HepG2 (cell line): ENCODE data around the gene MCF2L. TPM values are rescaled to one million over a fixed set of nuclear protein-coding genes. Genes with fewer than 3 reads are reported as not detected.

ENCODE experiments used
- NONO ChIP-seq, 2 experiments: fragments of 450-650 bp in 1 of 2; sonication (generic) in 1 of 2; formaldehyde crosslinking in 1 of 2; IDR thresholded peaks in 1 of 2; conservative IDR thresholded peaks in 1 of 2; 2 replicates each; pipeline versions ENCODE4 v1.6.1 to v1.8.0; 2017 to 2022; ENCODE audit warnings: mild to moderate bottlenecking in 1 of 2, missing genetic modification reagents in 1 of 2, moderate library complexity in 1 of 2
- PATZ1 ChIP-seq: sonication (generic); formaldehyde crosslinking; IDR thresholded peaks from 2 replicates; pipeline ENCODE4 v1.4.0; 2020; ENCODE audit warnings: missing genetic modification reagents
- PPARG ChIP-seq: conservative IDR thresholded peaks from 2 replicates; pipeline ENCODE4 v1.6.1; 2016; ENCODE audit warnings: missing biosample characterization, missing genetic modification reagents
- ZNF784 ChIP-seq: sonication (generic); formaldehyde crosslinking; IDR thresholded peaks from 2 replicates; pipeline ENCODE4 v1.5.1; 2020; ENCODE audit warnings: missing genetic modification reagents, mild to moderate bottlenecking, borderline replicate concordance
- polyA plus RNA-seq, 8 experiments: library from polyadenylated mRNA; depleted of rRNA in 3 of 8; stranded (reverse) in 7 of 8; unstranded in 1 of 8; fragments of >200 nt; fragmentation: Illumina TruSeq in 4 of 8; extraction: Trizol in 4 of 8; gene quantifications; 2 replicates each; pipeline versions ENCODE4 v1.2.1 to v1.2.3, GENCODE V29; 2011 to 2016; ENCODE audit warnings: low read depth in 4 of 8, missing spikeins in 1 of 8, mixed read lengths in 1 of 8; ENCODE audit not compliant: insufficient read depth in 1 of 8
- total RNA-seq, 5 experiments: library from RNA; depleted of rRNA; stranded (reverse); fragments of >200 nt; fragmentation: Illumina TruSeq; extraction: Trizol; gene quantifications; 2 replicates each; pipeline ENCODE4 v1.2.3, GENCODE V29; 2016; ENCODE audit warnings: low read depth in 1 of 5
- TF ChIP-seq, protein P1 (sequence below): sonication (generic); formaldehyde crosslinking; IDR thresholded peaks from 2 replicates; pipeline ENCODE4 v1.4.0; 2020; ENCODE audit warnings: missing genetic modification reagents

MCF2L gene
- total and polyA plus RNA-seq, 2 of the 13 experiments (the other 11 are each of a cell fraction or from before 2014, with no cell fraction given), result 19.4 to 28.4 TPM

DNA sequence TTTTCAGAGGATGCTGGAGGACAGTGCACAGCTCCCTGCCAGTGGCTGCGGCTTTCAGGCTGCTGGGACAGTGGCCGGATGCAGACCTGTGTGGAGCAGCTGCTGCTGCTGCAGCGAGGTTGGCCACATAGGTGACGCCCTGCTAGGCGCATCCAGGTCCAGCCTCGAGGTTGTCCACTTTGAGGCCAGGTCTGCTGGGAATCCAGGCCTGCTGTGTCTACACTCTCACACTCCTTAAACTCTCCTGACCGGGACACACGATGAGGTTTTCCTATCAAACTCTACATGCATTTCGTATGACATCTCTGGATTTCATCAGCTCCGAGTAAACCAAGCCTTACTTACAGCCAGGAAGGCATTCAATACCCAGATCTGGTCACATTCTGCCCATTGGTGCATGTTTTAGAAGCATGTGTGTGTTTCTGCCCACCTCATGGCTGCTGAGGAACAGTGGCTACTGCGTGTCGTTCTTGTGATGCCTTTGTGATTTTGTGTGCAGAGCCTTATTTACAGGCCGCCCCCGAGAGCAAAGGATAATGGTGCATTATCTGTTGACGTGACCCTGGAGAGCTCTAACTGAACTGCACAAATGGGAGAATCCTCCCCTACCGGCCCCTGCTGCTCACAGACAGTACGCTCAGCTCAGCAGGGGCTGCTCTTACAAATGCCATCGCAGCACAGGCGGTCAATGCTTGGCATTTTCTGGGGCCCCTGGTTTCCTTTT lies 12.3 kb upstream of the MCF2L start (continued):
- TF ChIP-seq PATZ1 (CRISPR knock-in tag), result peak; percentile 65; the same call in 1 of the 2 replicates
- no peak for TF ChIP-seq ZNF784 (CRISPR knock-in tag)
- TF ChIP-seq NONO (IDR thresholded peaks at IDR 0.05), result no peak
- TF ChIP-seq NONO (CRISPR knock-in tag; conservative IDR thresholded peaks at IDR 0.05), result 0 out of 2 replicates have a peak, but pooled peaks have one; percentile 30
- 0 out of 2 replicates have a peak, but pooled peaks have one; percentile 22 for TF ChIP-seq PPARG (CRISPR knock-in tag)
- TF ChIP-seq, protein P1, sequence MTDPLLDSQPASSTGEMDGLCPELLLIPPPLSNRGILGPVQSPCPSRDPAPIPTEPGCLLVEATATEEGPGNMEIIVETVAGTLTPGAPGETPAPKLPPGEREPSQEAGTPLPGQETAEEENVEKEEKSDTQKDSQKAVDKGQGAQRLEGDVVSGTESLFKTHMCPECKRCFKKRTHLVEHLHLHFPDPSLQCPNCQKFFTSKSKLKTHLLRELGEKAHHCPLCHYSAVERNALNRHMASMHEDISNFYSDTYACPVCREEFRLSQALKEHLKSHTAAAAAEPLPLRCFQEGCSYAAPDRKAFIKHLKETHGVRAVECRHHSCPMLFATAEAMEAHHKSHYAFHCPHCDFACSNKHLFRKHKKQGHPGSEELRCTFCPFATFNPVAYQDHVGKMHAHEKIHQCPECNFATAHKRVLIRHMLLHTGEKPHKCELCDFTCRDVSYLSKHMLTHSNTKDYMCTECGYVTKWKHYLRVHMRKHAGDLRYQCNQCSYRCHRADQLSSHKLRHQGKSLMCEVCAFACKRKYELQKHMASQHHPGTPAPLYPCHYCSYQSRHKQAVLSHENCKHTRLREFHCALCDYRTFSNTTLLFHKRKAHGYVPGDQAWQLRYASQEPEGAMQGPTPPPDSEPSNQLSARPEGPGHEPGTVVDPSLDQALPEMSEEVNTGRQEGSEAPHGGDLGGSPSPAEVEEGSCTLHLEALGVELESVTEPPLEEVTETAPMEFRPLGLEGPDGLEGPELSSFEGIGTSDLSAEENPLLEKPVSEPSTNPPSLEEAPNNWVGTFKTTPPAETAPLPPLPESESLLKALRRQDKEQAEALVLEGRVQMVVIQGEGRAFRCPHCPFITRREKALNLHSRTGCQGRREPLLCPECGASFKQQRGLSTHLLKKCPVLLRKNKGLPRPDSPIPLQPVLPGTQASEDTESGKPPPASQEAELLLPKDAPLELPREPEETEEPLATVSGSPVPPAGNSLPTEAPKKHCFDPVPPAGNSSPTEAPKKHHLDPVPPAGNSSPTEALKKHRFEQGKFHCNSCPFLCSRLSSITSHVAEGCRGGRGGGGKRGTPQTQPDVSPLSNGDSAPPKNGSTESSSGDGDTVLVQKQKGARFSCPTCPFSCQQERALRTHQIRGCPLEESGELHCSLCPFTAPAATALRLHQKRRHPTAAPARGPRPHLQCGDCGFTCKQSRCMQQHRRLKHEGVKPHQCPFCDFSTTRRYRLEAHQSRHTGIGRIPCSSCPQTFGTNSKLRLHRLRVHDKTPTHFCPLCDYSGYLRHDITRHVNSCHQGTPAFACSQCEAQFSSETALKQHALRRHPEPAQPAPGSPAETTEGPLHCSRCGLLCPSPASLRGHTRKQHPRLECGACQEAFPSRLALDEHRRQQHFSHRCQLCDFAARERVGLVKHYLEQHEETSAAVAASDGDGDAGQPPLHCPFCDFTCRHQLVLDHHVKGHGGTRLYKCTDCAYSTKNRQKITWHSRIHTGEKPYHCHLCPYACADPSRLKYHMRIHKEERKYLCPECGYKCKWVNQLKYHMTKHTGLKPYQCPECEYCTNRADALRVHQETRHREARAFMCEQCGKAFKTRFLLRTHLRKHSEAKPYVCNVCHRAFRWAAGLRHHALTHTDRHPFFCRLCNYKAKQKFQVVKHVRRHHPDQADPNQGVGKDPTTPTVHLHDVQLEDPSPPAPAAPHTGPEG (CRISPR knock-in tag), result no peak
